GM12878 (cell line): ENCODE measurements around the gene VSIG10. TPM values are rescaled to one million over a fixed set of nuclear protein-coding genes. Genes with fewer than 3 reads are reported as not detected.

Experiments used
- ATAC-seq: fragments of 200-7000 bp; cut with Tn5 transposase; 3 replicates; pipeline ENCODE4 v1.9.1; 2020; ENCODE audit warnings: mild to moderate bottlenecking, moderate library complexity
- BruUV-seq: library from RNA; stranded (reverse); fragments of 400-500 nt; replicated peaks from 2 replicates; lab custom pipeline; 2021; lab: Mats Ljungman, UMichigan
- CTCF ChIA-PET: fragments of 300-600 bp; sonication (Branson Sonifier 250); formaldehyde crosslinking; extraction: SDS; loops from one replicate; lab custom pipeline; 2021; ENCODE audit warnings: inconsistent platforms; lab: Yijun Ruan, JAX
- POLR2A ChIA-PET: fragments of 350-600 bp; formaldehyde crosslinking; extraction: SDS; loops from one replicate; lab custom pipeline; 2021; ENCODE audit warnings: inconsistent platforms; lab: Charles Lee
- RAD21 ChIA-PET: fragments of 300-600 bp; sonication (Branson Sonifier 250); formaldehyde crosslinking; loops from one replicate; lab custom pipeline; 2023; ENCODE audit warnings: antibody characterized with exemption; ENCODE audit not compliant: unreplicated experiment; lab: Charles Lee
- SMC1A ChIA-PET: fragments of 300-600 bp; sonication (Branson Sonifier 250); formaldehyde crosslinking; loops from one replicate; lab custom pipeline; 2023; ENCODE audit not compliant: unreplicated experiment, uncharacterized antibody; lab: Charles Lee
- DNase-seq: peaks from one replicate; pipeline ENCODE4 v3.0.0-alpha.2; 2011; ENCODE audit warnings: low read depth, low spot score
- FAIRE-seq: peaks from 3 replicates; lab custom pipeline; 2011; peaks lifted over from hg19 to GRCh38; lab: Jason Lieb, UNC
- H2AFZ ChIP-seq: 2 replicates; pipeline ENCODE4 v1.6.0; 2011; ENCODE audit warnings: low read depth, low read length, control low read depth; ENCODE audit not compliant: control insufficient read depth
- H3K27ac ChIP-seq: 2 replicates; pipeline ENCODE4 v1.5.1; 2011; ENCODE audit warnings: control low read depth; ENCODE audit not compliant: control insufficient read depth, insufficient read depth
- H3K27me3 ChIP-seq, 2 experiments: replicated peaks in 1 of 2; 2 replicates each; pipeline versions ENCODE4 v1.6.0 to v1.6.1; 2011; ENCODE audit warnings: low read length in 1 of 2; ENCODE audit not compliant: control insufficient read depth in 2 of 2, insufficient read depth in 2 of 2
- H3K36me3 ChIP-seq, 2 experiments: 2 replicates each; pipeline ENCODE4 v1.5.1; 2011; ENCODE audit warnings: low read length in 1 of 2; ENCODE audit not compliant: control insufficient read depth in 2 of 2, insufficient read depth in 2 of 2
- H3K4me1 ChIP-seq: 2 replicates; pipeline ENCODE4 v1.6.1; 2011; ENCODE audit warnings: mild to moderate bottlenecking, low read length, moderate library complexity, mixed read lengths; ENCODE audit not compliant: control insufficient read depth, insufficient read depth
- H3K4me2 ChIP-seq: 2 replicates; pipeline ENCODE4 v1.6.0; 2011; ENCODE audit warnings: control low read depth; ENCODE audit not compliant: control insufficient read depth, insufficient read depth
- H3K4me3 ChIP-seq: fragments of 200-600 bp; sonication (generic); 2 replicates; pipeline ENCODE4 v1.5.1; 2016
- H3K79me2 ChIP-seq: 2 replicates; pipeline ENCODE4 v1.6.0; 2011; ENCODE audit warnings: low read length; ENCODE audit not compliant: control insufficient read depth, insufficient read depth
- H3K9ac ChIP-seq: 2 replicates; pipeline ENCODE4 v1.8.0; 2011; ENCODE audit warnings: low read length, control low read depth, mixed read lengths; ENCODE audit not compliant: control insufficient read depth, insufficient read depth
- H3K9me3 ChIP-seq: replicated peaks from 3 replicates; pipeline ENCODE4 v1.5.1; 2011; ENCODE audit warnings: mild to moderate bottlenecking, low read length; ENCODE audit not compliant: control insufficient read depth, insufficient read depth
- H4K20me1 ChIP-seq: 2 replicates; pipeline ENCODE4 v1.6.0; 2011; ENCODE audit not compliant: control insufficient read depth, insufficient read depth
- CBX5 ChIP-seq: sonication (generic); IDR thresholded peaks from 2 replicates; pipeline ENCODE4 v1.6.1; 2016; ENCODE audit warnings: low read depth, moderate library complexity, mild to moderate bottlenecking, inconsistent platforms
- DPF2 ChIP-seq: fragments of 450-650 bp; IDR thresholded peaks from 2 replicates; pipeline ENCODE4 v1.6.1; 2017; ENCODE audit warnings: mild to moderate bottlenecking
- EZH2 ChIP-seq: IDR thresholded peaks from 2 replicates; pipeline ENCODE4 v1.6.1; 2012; ENCODE audit warnings: low read depth, mild to moderate bottlenecking, control low read depth, inconsistent platforms, low read length, borderline replicate concordance; ENCODE audit not compliant: control insufficient read depth
- GATAD2B ChIP-seq: fragments of 450-650 bp; conservative IDR thresholded peaks from 2 replicates; pipeline ENCODE4 v1.6.1; 2017; ENCODE audit warnings: low read depth, mild to moderate bottlenecking, moderate library complexity
- MEF2B ChIP-seq: fragments of 450-650 bp; IDR thresholded peaks from 2 replicates; pipeline ENCODE4 v1.6.1; 2018; ENCODE audit warnings: mild to moderate bottlenecking, moderate library complexity; ENCODE audit not compliant: partially characterized antibody, poor library complexity, severe bottlenecking
- MTA3 ChIP-seq: IDR thresholded peaks from 2 replicates; pipeline ENCODE4 v1.6.1; 2012; ENCODE audit warnings: low read length, inconsistent platforms, borderline replicate concordance
- NFXL1 ChIP-seq: fragments of 450-650 bp; IDR thresholded peaks from 2 replicates; pipeline ENCODE4 v1.6.1; 2017; ENCODE audit warnings: antibody characterized with exemption, mild to moderate bottlenecking, borderline replicate concordance
- NFYB ChIP-seq: IDR thresholded peaks from 2 replicates; pipeline ENCODE4 v1.6.1; 2011; ENCODE audit warnings: low read depth, mild to moderate bottlenecking, low read length, improper control_type of control experiment, moderate library complexity; ENCODE audit not compliant: insufficient read depth
- PAX5 ChIP-seq: IDR thresholded peaks from 2 replicates; pipeline ENCODE4 v1.6.1; 2011; ENCODE audit warnings: low read depth, low read length, borderline replicate concordance
- SIX5 ChIP-seq: IDR thresholded peaks from 2 replicates; pipeline ENCODE4 v1.6.1; 2011; ENCODE audit warnings: mild to moderate bottlenecking, low read depth, low read length, moderate library complexity; ENCODE audit not compliant: severe bottlenecking
- TAF1 ChIP-seq: IDR thresholded peaks from 2 replicates; pipeline ENCODE4 v1.6.1; 2011; ENCODE audit warnings: mild to moderate bottlenecking, low read depth, low read length, borderline replicate concordance
- ZNF24 ChIP-seq: fragments of 450-650 bp; IDR thresholded peaks from 2 replicates; pipeline ENCODE4 v1.6.1; 2017; ENCODE audit warnings: antibody characterized with exemption, mild to moderate bottlenecking
- WGBS: methylation state at CpG from one replicate; pipeline ENCODE4 v1.1.6; 2016; ENCODE audit warnings: low lambda C conversion rate; ENCODE audit not compliant: insufficient replicate concordance, insufficient coverage; ENCODE audit errors: missing lambda C conversion rate; 5-methylcytosine and 5-hydroxymethylcytosine counted together
- in situ Hi-C: fragments of 300-500 bp; cut with MboI; formaldehyde crosslinking; loops from 9 replicates; pipeline ENCODE4 v1.14.3; 2018; ENCODE audit warnings: mixed read lengths
- intact Hi-C: fragments of 100-400 bp; cut with micrococcal nuclease; formaldehyde crosslinking; loops from one replicate; pipeline ENCODE4 v1.14.2; 2022; ENCODE audit not compliant: unreplicated experiment
- polyA plus RNA-seq, 11 experiments: library from polyadenylated mRNA; depleted of rRNA in 4 of 11; unstranded in 6 of 11; stranded (reverse) in 5 of 11; fragments of >200 nt; fragmentation: Nextera tagmentation in 4 of 11; fragmentation: Illumina TruSeq in 1 of 11; extraction: Ambion mirVana in 4 of 11; extraction: Trizol in 1 of 11; gene quantifications; 1 replicate in 1 of 11; 2 replicates in 10 of 11; pipeline versions ENCODE4 v1.2.1 to v1.2.3, GENCODE V29; 2011 to 2016; ENCODE audit warnings: inconsistent platforms in 2 of 11, missing spikeins in 2 of 11, low read depth in 1 of 11
- total RNA-seq, 4 experiments: library from RNA; depleted of rRNA in 3 of 4; stranded (reverse); fragments of >200 nt in 3 of 4; fragmentation: Illumina TruSeq in 1 of 4; extraction: Trizol in 1 of 4; gene quantifications; 2 replicates each; pipeline versions ENCODE4 v1.2.1 to v1.2.3, GENCODE V29; 2013 to 2021
- TF ChIP-seq, protein P1 (sequence below): IDR thresholded peaks from 2 replicates; pipeline ENCODE4 v1.6.1; 2012; ENCODE audit warnings: low read length, inconsistent platforms
- TF ChIP-seq, protein P2 (sequence below): fragments of 450-650 bp; formaldehyde crosslinking; IDR thresholded peaks from 2 replicates; pipeline ENCODE4 v1.4.0; 2022; ENCODE audit warnings: mild to moderate bottlenecking, moderate library complexity
- TF ChIP-seq, protein P3 (sequence below): fragments of 450-650 bp; IDR thresholded peaks from 2 replicates; pipeline ENCODE4 v1.6.1; 2016; ENCODE audit warnings: mild to moderate bottlenecking
- TF ChIP-seq, protein P4 (sequence below): fragments of 450-650 bp; IDR thresholded peaks from 2 replicates; pipeline ENCODE4 v1.6.1; 2014; ENCODE audit warnings: mild to moderate bottlenecking
- TF ChIP-seq, protein P5 (sequence below): fragments of 150-350 bp; IDR thresholded peaks from 2 replicates; pipeline ENCODE4 v1.6.1; 2014; ENCODE audit warnings: mild to moderate bottlenecking, low read depth, low read length

VSIG10 gene
- total and polyA plus RNA-seq, 10 of the 15 experiments (the other 5 are each of a cell fraction or from before 2014, with no cell fraction given) = 3.4 to 10.2 (median 5.8) TPM

DNA sequence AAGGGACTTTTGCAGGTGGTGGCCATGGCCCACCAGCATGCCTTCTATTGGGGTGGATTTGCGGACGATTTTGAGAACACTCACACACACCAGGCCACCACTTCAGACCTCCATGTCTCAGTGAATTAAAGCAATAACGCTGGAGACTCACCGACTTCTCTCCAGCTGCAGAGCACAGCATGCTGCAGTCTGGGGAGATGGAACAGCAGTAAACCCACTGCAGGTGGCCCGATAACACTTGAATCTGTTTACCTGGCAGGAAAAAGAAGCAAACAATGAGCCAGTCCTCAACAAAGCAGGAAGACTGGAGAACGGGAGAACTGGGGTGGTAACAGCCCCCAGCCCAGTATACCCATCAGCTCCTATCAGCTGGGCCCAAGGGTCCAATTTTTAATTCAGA is 65.7 kb downstream of the VSIG10 start:
- CTCF ChIA-PET = no interaction called here
- Histone ChIP-seq H3K4me1 (peaks cover 29% of the 10 kb centered on the region), H3K4me3 (no peak overlapping the region), H3K9ac (no peak overlapping the region), H2AFZ (no peak overlapping the region), H3K27me3 (no peaks in the 10 kb centered on the region), H3K79me2 (no peaks in the 10 kb centered on the region), H3K4me2 (no peak overlapping the region), H3K27ac (no peak overlapping the region), H3K9me3 (peaks cover 6% of the 10 kb centered on the region; the same call in 2 of the 3 replicates), H3K36me3 (peaks cover 23 to 48% of the 10 kb centered on the region in 2 experiments), H4K20me1 (no peaks in the 10 kb centered on the region)
- RAD21 ChIA-PET = interaction anchor here (0.5 kb wide), 1 partner anchor 25 kb away, joined by 3 read pairs; no protein-coding TSS in a partner anchor
- POLR2A ChIA-PET = no interaction called here
- no peak for ATAC-seq
- in situ Hi-C loops = no loop called here
- intact Hi-C loops = no loop called here
- SMC1A ChIA-PET = interaction anchor here (0.9 kb wide), 1 partner anchor 26 kb away, joined by 3 read pairs; no protein-coding TSS in a partner anchor
- no peak for FAIRE-seq
- no TSS peak for BruUV-seq
- DNase-seq = no peak
- 94% methylated on average over 6 of the region's 6 CpGs for WGBS
- TF ChIP-seq, protein P1, sequence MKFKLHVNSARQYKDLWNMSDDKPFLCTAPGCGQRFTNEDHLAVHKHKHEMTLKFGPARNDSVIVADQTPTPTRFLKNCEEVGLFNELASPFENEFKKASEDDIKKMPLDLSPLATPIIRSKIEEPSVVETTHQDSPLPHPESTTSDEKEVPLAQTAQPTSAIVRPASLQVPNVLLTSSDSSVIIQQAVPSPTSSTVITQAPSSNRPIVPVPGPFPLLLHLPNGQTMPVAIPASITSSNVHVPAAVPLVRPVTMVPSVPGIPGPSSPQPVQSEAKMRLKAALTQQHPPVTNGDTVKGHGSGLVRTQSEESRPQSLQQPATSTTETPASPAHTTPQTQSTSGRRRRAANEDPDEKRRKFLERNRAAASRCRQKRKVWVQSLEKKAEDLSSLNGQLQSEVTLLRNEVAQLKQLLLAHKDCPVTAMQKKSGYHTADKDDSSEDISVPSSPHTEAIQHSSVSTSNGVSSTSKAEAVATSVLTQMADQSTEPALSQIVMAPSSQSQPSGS = no peak
- TF ChIP-seq TAF1 (no peak), NFYB (no peak), EZH2 (no peak), ZNF24 (no peak), DPF2 (no peak), NFXL1 (no peak), PAX5 (no peak), SIX5 (no peak), MTA3 (no peak), CBX5 (no peak), GATAD2B (no peak), MEF2B (no peak)
- TF ChIP-seq, protein P2, sequence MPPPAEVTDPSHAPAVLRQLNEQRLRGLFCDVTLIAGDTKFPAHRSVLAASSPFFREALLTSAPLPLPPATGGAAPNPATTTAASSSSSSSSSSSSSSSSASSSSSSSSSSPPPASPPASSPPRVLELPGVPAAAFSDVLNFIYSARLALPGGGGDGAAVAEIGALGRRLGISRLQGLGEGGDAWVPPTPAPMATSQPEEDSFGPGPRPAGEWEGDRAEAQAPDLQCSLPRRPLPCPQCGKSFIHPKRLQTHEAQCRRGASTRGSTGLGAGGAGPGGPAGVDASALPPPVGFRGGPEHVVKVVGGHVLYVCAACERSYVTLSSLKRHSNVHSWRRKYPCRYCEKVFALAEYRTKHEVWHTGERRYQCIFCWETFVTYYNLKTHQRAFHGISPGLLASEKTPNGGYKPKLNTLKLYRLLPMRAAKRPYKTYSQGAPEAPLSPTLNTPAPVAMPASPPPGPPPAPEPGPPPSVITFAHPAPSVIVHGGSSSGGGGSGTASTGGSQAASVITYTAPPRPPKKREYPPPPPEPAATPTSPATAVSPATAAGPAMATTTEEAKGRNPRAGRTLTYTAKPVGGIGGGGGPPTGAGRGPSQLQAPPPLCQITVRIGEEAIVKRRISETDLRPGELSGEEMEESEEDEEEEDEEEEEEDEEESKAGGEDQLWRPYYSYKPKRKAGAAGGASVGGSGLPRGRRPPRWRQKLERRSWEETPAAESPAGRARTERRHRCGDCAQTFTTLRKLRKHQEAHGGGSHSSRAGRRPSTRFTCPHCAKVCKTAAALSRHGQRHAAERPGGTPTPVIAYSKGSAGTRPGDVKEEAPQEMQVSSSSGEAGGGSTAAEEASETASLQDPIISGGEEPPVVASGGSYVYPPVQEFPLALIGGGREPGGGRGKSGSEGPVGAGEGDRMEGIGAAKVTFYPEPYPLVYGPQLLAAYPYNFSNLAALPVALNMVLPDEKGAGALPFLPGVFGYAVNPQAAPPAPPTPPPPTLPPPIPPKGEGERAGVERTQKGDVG (CRISPR knock-in tag) = no peak
- TF ChIP-seq, protein P3, sequence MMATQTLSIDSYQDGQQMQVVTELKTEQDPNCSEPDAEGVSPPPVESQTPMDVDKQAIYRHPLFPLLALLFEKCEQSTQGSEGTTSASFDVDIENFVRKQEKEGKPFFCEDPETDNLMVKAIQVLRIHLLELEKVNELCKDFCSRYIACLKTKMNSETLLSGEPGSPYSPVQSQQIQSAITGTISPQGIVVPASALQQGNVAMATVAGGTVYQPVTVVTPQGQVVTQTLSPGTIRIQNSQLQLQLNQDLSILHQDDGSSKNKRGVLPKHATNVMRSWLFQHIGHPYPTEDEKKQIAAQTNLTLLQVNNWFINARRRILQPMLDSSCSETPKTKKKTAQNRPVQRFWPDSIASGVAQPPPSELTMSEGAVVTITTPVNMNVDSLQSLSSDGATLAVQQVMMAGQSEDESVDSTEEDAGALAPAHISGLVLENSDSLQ = no peak
- TF ChIP-seq, protein P4, sequence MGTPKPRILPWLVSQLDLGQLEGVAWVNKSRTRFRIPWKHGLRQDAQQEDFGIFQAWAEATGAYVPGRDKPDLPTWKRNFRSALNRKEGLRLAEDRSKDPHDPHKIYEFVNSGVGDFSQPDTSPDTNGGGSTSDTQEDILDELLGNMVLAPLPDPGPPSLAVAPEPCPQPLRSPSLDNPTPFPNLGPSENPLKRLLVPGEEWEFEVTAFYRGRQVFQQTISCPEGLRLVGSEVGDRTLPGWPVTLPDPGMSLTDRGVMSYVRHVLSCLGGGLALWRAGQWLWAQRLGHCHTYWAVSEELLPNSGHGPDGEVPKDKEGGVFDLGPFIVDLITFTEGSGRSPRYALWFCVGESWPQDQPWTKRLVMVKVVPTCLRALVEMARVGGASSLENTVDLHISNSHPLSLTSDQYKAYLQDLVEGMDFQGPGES = no peak
- TF ChIP-seq, protein P5, sequence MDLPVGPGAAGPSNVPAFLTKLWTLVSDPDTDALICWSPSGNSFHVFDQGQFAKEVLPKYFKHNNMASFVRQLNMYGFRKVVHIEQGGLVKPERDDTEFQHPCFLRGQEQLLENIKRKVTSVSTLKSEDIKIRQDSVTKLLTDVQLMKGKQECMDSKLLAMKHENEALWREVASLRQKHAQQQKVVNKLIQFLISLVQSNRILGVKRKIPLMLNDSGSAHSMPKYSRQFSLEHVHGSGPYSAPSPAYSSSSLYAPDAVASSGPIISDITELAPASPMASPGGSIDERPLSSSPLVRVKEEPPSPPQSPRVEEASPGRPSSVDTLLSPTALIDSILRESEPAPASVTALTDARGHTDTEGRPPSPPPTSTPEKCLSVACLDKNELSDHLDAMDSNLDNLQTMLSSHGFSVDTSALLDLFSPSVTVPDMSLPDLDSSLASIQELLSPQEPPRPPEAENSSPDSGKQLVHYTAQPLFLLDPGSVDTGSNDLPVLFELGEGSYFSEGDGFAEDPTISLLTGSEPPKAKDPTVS = no peak
